Measurements from ENCODE around the gene MELK.
"Not testable (repeated sequence)": the region's sequence is repeated elsewhere in the genome, so short reads cannot be mapped to it uniquely, and the experiment has no call there.

Gene MELK

GRCh38 chr9:36572515-36573418 is at the start of gene MELK:
TSS of gene MELK (plus strand) at chr9:36572895. CDS start at chr9:36581682, 8,787 bp downstream.
- Histone ChIP-seq H3K27ac (peak within 1 kb of the TSS; percentile 76 to 82), H3K27me3 (no peaks in the 10 kb centered on the region), H3K4me3 (peak within 1 kb of the TSS; percentile 63 to 70), H3K4me1 (peaks cover 0 to 11% (median 10%) of the 10 kb centered on the region in 4 donors), H3K36me3 (no peaks in the 10 kb centered on the region), H3K9me3 (no peaks in the 10 kb centered on the region)
- no peak for TF ChIP-seq CTCF (IDR thresholded peaks at IDR 0.05)
- DNase-seq = peak; percentile 65 to 82
- intact Hi-C loops (cut with DNase I; ENCODE audit: low total_unique reads) = no loop called here

GRCh38 chr9:36530224-36530623 is 42.5 kb upstream of the MELK start:
- intact Hi-C loops (cut with DNase I; ENCODE audit: low total_unique reads) = no loop called here
- H3K4me1 ChIP-seq = no peaks in the 10 kb centered on the region
- no peak for TF ChIP-seq CTCF (IDR thresholded peaks at IDR 0.05)
- H3K36me3 ChIP-seq = no peaks in the 10 kb centered on the region
- H3K27ac ChIP-seq = no peak overlapping the region
- no peaks in the 10 kb centered on the region for H3K9me3 ChIP-seq
- no peaks in the 10 kb centered on the region for H3K27me3 ChIP-seq
- H3K4me3 ChIP-seq = no peak overlapping the region
- DNase-seq = no peak

- no peaks in the 10 kb centered on the region for H3K4me1 ChIP-seq
- no peaks in the 10 kb centered on the region for H3K27me3 ChIP-seq
- H3K4me3 ChIP-seq = no peak overlapping the region
- no peak overlapping the region for H3K27ac ChIP-seq
- no peak for DNase-seq
- no peaks in the 10 kb centered on the region for H3K9me3 ChIP-seq
- H3K36me3 ChIP-seq = no peaks in the 10 kb centered on the region
- intact Hi-C loops (cut with DNase I; ENCODE audit: low total_unique reads) = no loop called here
- TF ChIP-seq CTCF (IDR thresholded peaks at IDR 0.05) = no peak
Measured at GRCh38 chr9:36532353-36532752, 40.3 kb upstream of the MELK start.

- DNase-seq; H3K4me1 ChIP-seq; H3K9me3 ChIP-seq; H3K27ac ChIP-seq; H3K27me3 ChIP-seq; intact Hi-C loops (cut with DNase I; ENCODE audit: low total_unique reads); H3K4me3 ChIP-seq; H3K36me3 ChIP-seq: not testable (repeated sequence)
Measured at GRCh38 chr9:36533726-36534125, 39.0 kb upstream of the MELK start.

GRCh38 chr9:36535107-36535506 is 37.6 kb upstream of the MELK start:
- H3K27ac ChIP-seq = no peak overlapping the region
- intact Hi-C loops (cut with DNase I; ENCODE audit: low total_unique reads) = no loop called here
- H3K4me3 ChIP-seq = no peak overlapping the region
- H3K36me3 ChIP-seq = no peaks in the 10 kb centered on the region
- no peak for DNase-seq
- no peaks in the 10 kb centered on the region for H3K4me1 ChIP-seq
- H3K27me3 ChIP-seq = no peaks in the 10 kb centered on the region
- no peak for TF ChIP-seq CTCF (IDR thresholded peaks at IDR 0.05)
- no peaks in the 10 kb centered on the region for H3K9me3 ChIP-seq

- Histone ChIP-seq H3K4me3 (no peak overlapping the region), H3K36me3 (no peaks in the 10 kb centered on the region), H3K27ac (no peak overlapping the region), H3K4me1 (no peaks in the 10 kb centered on the region), H3K27me3 (no peaks in the 10 kb centered on the region), H3K9me3 (no peaks in the 10 kb centered on the region)
- no peak for TF ChIP-seq CTCF (IDR thresholded peaks at IDR 0.05)
- intact Hi-C loops (cut with DNase I; ENCODE audit: low total_unique reads) = no loop called here
- no peak for DNase-seq
Measured at GRCh38 chr9:36537861-36538260, 34.8 kb upstream of the MELK start.

Measured in tibial artery (tissue), 4 donors.